Activated CD8-positive, alpha-beta T cell treated with anti-CD3 and anti-CD28 coated beads for 36 hours (primary cell): ENCODE results near the gene MED9. TPM values are rescaled to one million over a fixed set of nuclear protein-coding genes. Genes with fewer than 3 reads are reported as not detected.

Experiments
- ATAC-seq: fragments of 200-7000 bp; cut with Tn5 transposase; one replicate; pipeline ENCODE4 v1.10.0; 2021; ENCODE audit warnings: mild to moderate bottlenecking, moderate library complexity
- CTCF ChIA-PET: fragments of 350-600 bp; sonication (Branson Sonifier 250); formaldehyde crosslinking; loops from one replicate; lab custom pipeline; 2021; ENCODE audit warnings: antibody characterized with exemption; lab: Charles Lee
- POLR2A ChIA-PET: fragments of 350-600 bp; sonication (Branson Sonifier 250); formaldehyde crosslinking; loops from one replicate; lab custom pipeline; 2021; ENCODE audit warnings: antibody characterized with exemption; lab: Charles Lee
- DNase-seq: peaks from one replicate; pipeline ENCODE4 v3.0.0-alpha.2; 2020
- H3K27ac Mint-ChIP-seq: one replicate; pipeline ENCODE4 v1.8.0; 2021; ENCODE audit warnings: mild to moderate bottlenecking, mixed read lengths
- H3K27me3 Mint-ChIP-seq: one replicate; pipeline ENCODE4 v1.8.0; 2021; ENCODE audit warnings: mixed read lengths
- H3K36me3 Mint-ChIP-seq: one replicate; pipeline ENCODE4 v1.8.0; 2021; ENCODE audit warnings: low read depth, mixed read lengths
- H3K4me1 Mint-ChIP-seq: one replicate; pipeline ENCODE4 v1.8.0; 2021; ENCODE audit warnings: low read depth, mixed read lengths
- H3K4me3 Mint-ChIP-seq: one replicate; pipeline ENCODE4 v1.8.0; 2021; ENCODE audit warnings: mild to moderate bottlenecking, moderate library complexity, mixed read lengths
- H3K9me3 Mint-ChIP-seq: one replicate; pipeline ENCODE4 v1.8.0; 2021; ENCODE audit warnings: mixed read lengths
- intact Hi-C: fragments of 100-400 bp; cut with micrococcal nuclease; formaldehyde crosslinking; loops from one replicate; pipeline ENCODE4 v1.10.0; 2022
- total RNA-seq, 2 experiments: library from RNA; stranded (reverse); gene quantifications; one replicate each; pipeline ENCODE4 v1.2.3, GENCODE V29; 2021
- TF ChIP-seq, protein P1 (sequence below): fragments of 200-600 bp; IDR thresholded peaks from one replicate; pipeline ENCODE4 v1.8.0; 2022; ENCODE audit warnings: antibody characterized with exemption, mild to moderate bottlenecking

Gene MED9
- total RNA-seq, 2 experiments from 2014 or later, result 14.2 to 14.7 TPM

DNA sequence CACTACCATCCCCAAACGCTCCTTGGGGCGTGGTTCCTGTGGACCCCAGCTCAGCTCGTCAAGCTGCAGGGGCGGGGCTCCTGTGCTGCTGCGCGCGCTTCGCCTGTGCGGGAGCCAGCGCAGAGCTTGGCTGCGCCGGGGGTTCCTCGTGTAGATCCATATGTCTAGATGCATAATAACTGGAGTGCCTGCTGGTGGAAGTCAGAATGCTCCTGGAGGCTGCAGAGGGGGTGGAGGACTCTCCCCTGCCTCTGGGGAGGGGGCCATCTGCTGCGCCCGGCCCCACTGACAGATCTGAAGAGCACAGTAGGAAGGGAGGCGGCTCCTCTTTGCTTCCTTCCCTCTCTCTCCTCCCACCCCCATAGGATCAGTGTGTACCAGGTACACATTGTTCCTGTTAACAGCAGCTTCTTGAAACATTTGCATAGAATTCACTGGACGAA, 14.8 kb downstream of the MED9 start:
- intact Hi-C loops, result loop anchor here (10.0 kb wide), 1 partner anchor 137 kb away; no protein-coding TSS in a partner anchor
- H3K27me3 Mint-ChIP-seq, result peaks cover 8% of the 10 kb centered on the region
- peaks cover 37% of the 10 kb centered on the region for H3K36me3 Mint-ChIP-seq
- H3K4me3 Mint-ChIP-seq, result no peak overlapping the region
- ATAC-seq, result no peak
- peaks cover 36% of the 10 kb centered on the region for H3K4me1 Mint-ChIP-seq
- no peak for DNase-seq
- no peaks in the 10 kb centered on the region for H3K9me3 Mint-ChIP-seq
- POLR2A ChIA-PET, result no interaction called here
- H3K27ac Mint-ChIP-seq, result no peak overlapping the region
- CTCF ChIA-PET, result interaction anchor here (0.6 to 1.9 kb wide), 2 partner anchors 150 to 542 kb away, joined by 3 to 12 read pairs; no protein-coding TSS in a partner anchor
- TF ChIP-seq, protein P1, sequence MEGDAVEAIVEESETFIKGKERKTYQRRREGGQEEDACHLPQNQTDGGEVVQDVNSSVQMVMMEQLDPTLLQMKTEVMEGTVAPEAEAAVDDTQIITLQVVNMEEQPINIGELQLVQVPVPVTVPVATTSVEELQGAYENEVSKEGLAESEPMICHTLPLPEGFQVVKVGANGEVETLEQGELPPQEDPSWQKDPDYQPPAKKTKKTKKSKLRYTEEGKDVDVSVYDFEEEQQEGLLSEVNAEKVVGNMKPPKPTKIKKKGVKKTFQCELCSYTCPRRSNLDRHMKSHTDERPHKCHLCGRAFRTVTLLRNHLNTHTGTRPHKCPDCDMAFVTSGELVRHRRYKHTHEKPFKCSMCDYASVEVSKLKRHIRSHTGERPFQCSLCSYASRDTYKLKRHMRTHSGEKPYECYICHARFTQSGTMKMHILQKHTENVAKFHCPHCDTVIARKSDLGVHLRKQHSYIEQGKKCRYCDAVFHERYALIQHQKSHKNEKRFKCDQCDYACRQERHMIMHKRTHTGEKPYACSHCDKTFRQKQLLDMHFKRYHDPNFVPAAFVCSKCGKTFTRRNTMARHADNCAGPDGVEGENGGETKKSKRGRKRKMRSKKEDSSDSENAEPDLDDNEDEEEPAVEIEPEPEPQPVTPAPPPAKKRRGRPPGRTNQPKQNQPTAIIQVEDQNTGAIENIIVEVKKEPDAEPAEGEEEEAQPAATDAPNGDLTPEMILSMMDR, result no peak

DNA sequence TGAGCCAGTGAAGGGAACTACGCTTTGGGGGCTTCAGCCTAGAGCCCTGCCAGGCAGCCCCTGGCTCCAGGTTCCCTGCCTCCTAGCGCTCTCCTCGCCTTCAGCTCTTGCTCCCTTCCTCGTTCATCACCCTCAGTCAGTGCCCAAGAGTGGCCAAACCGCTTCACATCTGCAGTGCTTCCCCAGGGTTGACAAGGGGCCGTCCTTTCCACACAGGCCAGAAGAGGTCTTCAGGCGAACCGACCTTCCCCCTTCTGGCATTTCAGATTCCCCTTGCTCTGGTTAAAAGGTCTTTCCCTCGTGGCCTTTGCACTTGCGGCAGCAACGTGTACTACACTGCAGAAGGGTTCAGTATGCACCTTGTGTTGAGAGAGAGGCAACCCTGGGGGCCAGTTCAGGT, 15.3 kb downstream of the MED9 start:
- H3K4me3 Mint-ChIP-seq, result no peak overlapping the region
- H3K27me3 Mint-ChIP-seq, result peaks cover 8% of the 10 kb centered on the region
- TF ChIP-seq, protein P1, result no peak
- no peaks in the 10 kb centered on the region for H3K9me3 Mint-ChIP-seq
- ChIA-PET POLR2A (no interaction called here), CTCF (no interaction called here)
- no peak overlapping the region for H3K27ac Mint-ChIP-seq
- H3K36me3 Mint-ChIP-seq, result peaks cover 32% of the 10 kb centered on the region
- DNase-seq (no peak), ATAC-seq (no peak)
- intact Hi-C loops, result loop anchor here (10.0 kb wide), 1 partner anchor 137 kb away; no protein-coding TSS in a partner anchor
- peaks cover 32% of the 10 kb centered on the region for H3K4me1 Mint-ChIP-seq

- H3K4me3 Mint-ChIP-seq, result no peak overlapping the region
- ATAC-seq (no peak), DNase-seq (no peak)
- H3K4me1 Mint-ChIP-seq, result peaks cover 31% of the 10 kb centered on the region
- TF ChIP-seq, protein P1, result no peak
- intact Hi-C loops, result loop anchor here (10.0 kb wide), 1 partner anchor 138 kb away; no protein-coding TSS in a partner anchor
- peaks cover 27% of the 10 kb centered on the region for H3K36me3 Mint-ChIP-seq
- ChIA-PET POLR2A (no interaction called here), CTCF (no interaction called here)
- no peaks in the 10 kb centered on the region for H3K9me3 Mint-ChIP-seq
- no peak overlapping the region for H3K27ac Mint-ChIP-seq
- H3K27me3 Mint-ChIP-seq, result peaks cover 8% of the 10 kb centered on the region
These were observed 15.8 kb downstream of the MED9 start for GRCh38 chr17:17492571-17492970.

GRCh38 chr17:17493249-17493985, 16.6 kb downstream of the MED9 start:
- ChIA-PET POLR2A (no interaction called here), CTCF (no interaction called here)
- peaks cover 23% of the 10 kb centered on the region for H3K4me1 Mint-ChIP-seq
- H3K27ac Mint-ChIP-seq, result no peak overlapping the region
- intact Hi-C loops, result loop anchor here (10.0 kb wide), 1 partner anchor 139 kb away; no protein-coding TSS in a partner anchor
- peaks cover 8% of the 10 kb centered on the region for H3K27me3 Mint-ChIP-seq
- peaks cover 18% of the 10 kb centered on the region for H3K36me3 Mint-ChIP-seq
- DNase-seq, result no peak
- H3K4me3 Mint-ChIP-seq, result no peak overlapping the region
- TF ChIP-seq, protein P1, result no peak
- no peaks in the 10 kb centered on the region for H3K9me3 Mint-ChIP-seq
- ATAC-seq, result no peak

DNA sequence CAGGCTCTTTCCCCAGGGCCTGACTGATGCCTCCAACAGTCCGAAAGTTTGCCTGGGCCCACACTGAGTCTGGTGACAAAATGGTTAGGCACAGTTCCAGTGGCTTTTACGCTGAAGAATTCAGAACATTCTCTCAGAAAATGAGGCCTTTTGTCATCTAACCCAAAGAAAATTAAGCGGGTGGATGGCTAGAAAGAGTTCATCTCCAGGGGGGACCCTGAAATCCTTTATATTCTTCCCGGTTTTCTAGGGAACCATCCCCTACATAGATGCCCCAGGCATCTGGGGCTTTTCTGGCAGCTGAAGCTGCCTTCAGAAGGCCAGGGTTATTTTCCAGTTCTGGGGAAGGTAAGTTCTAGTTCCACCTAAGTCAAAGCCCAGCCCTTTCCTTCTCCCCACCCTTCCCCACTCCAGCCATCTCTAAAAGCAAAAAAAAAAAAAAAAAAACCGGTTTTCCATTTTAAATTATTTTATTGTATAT, 17.2 kb downstream of the MED9 start:
- no peak overlapping the region for H3K27ac Mint-ChIP-seq
- H3K36me3 Mint-ChIP-seq, result peaks cover 16% of the 10 kb centered on the region
- peaks cover 8% of the 10 kb centered on the region for H3K27me3 Mint-ChIP-seq
- CTCF ChIA-PET, result interaction anchor here (4.3 kb wide), 1 partner anchor 145 kb away, joined by 100 read pairs; no protein-coding TSS in a partner anchor
- no peak for DNase-seq
- no peak overlapping the region for H3K4me3 Mint-ChIP-seq
- ATAC-seq, result no peak
- TF ChIP-seq, protein P1, result no peak
- peaks cover 20% of the 10 kb centered on the region for H3K4me1 Mint-ChIP-seq
- POLR2A ChIA-PET, result no interaction called here
- H3K9me3 Mint-ChIP-seq, result no peaks in the 10 kb centered on the region
- intact Hi-C loops, result loop anchor here (10.0 kb wide), 1 partner anchor 139 kb away; no protein-coding TSS in a partner anchor
